HG03175 (cell line): ENCODE measurements around the gene TEX35.
A peak's percentile ranks its signal among the peaks of the same experiment; 100 is the strongest.
"Not testable (repeated sequence)": the region's sequence is repeated elsewhere in the genome, so short reads cannot be mapped to it uniquely, and the experiment has no call there.

Source experiments
- ATAC-seq: cut with Tn5 transposase; IDR thresholded peaks from one replicate; pipeline ENCODE4 v1.9.1; 2021; ENCODE audit warnings: mild to moderate bottlenecking, moderate library complexity; ENCODE audit not compliant: unreplicated experiment

Gene TEX35

GRCh38 chr1:178539291-178539690, 26.4 kb downstream of the TEX35 start:
- ATAC-seq, result no peak

- ATAC-seq, result no peak
Observed at GRCh38 chr1:178540204-178540603, 27.3 kb downstream of the TEX35 start.

GRCh38 chr1:178540646-178541045, 27.7 kb downstream of the TEX35 start:
- no peak for ATAC-seq

- ATAC-seq, result no peak
Observed at GRCh38 chr1:178541379-178541778, 28.5 kb downstream of the TEX35 start.

- ATAC-seq, result peak; percentile 36
Observed at GRCh38 chr1:178541829-178542553, 29.1 kb downstream of the TEX35 start.

GRCh38 chr1:178542554-178543289, 29.8 kb downstream of the TEX35 start:
- peak; percentile 82 for ATAC-seq

GRCh38 chr1:178543290-178543607, 30.3 kb downstream of the TEX35 start:
- ATAC-seq, result peak; percentile 35

- no peak for ATAC-seq
Observed at GRCh38 chr1:178544531-178544930, 31.6 kb downstream of the TEX35 start.

- no peak for ATAC-seq
Observed at GRCh38 chr1:178548108-178548507, 35.2 kb downstream of the TEX35 start.

- ATAC-seq, result no peak
Observed at GRCh38 chr1:178551307-178551706, 38.4 kb downstream of the TEX35 start.

- ATAC-seq, result no peak
Observed at GRCh38 chr1:178551940-178552339, 39.0 kb downstream of the TEX35 start.

- no peak for ATAC-seq
Observed at GRCh38 chr1:178552856-178553255, 39.9 kb downstream of the TEX35 start.

GRCh38 chr1:178554351-178554750, 41.4 kb downstream of the TEX35 start:
- ATAC-seq, result not testable (repeated sequence)

GRCh38 chr1:178555613-178556012, 42.7 kb downstream of the TEX35 start:
- not testable (repeated sequence) for ATAC-seq

GRCh38 chr1:178558816-178559215, 45.9 kb downstream of the TEX35 start:
- ATAC-seq, result not testable (repeated sequence)

- no peak for ATAC-seq
Observed at GRCh38 chr1:178560871-178561376, 48.0 kb downstream of the TEX35 start.

- no peak for ATAC-seq
Observed at GRCh38 chr1:178563099-178563820, 50.4 kb downstream of the TEX35 start.

- no peak for ATAC-seq
Observed at GRCh38 chr1:178564086-178564782, 51.3 kb downstream of the TEX35 start.

- ATAC-seq, result no peak
Observed at GRCh38 chr1:178564783-178565180, 51.9 kb downstream of the TEX35 start.

- no peak for ATAC-seq
Observed at GRCh38 chr1:178565586-178565985, 52.7 kb downstream of the TEX35 start.

- ATAC-seq, result no peak
Observed at GRCh38 chr1:178566187-178566586, 53.3 kb downstream of the TEX35 start.
